ENCODE measurements around the gene FAM98A.
A peak's percentile ranks its signal among the peaks of the same experiment; 100 is the strongest.

Gene FAM98A

DNA sequence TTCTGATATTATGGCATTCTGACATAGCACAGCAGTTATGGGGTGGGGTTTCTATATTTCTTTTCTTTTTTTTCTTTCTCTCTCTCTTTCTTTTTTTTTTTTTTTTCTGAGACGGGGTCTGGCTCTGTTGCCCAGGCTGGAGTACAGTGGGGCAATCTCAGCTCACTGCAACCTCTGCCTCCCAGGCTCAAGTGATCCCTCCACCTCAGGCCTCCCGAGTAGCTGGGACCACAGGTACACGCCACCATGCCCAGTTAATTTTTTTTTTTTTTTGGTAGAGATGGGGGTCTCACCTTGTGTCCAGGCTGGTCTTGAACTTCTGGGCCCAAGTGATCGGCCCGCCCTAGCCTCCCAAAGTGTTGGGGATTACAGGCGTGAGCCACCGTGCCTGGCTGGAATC is 7.5 kb upstream of the FAM98A start:
- no peaks in the 10 kb centered on the region for H3K9me3 Mint-ChIP-seq (ENCODE audit: low read depth)
- no peak overlapping the region for H3K27ac Mint-ChIP-seq
- H3K27me3 Mint-ChIP-seq, result no peaks in the 10 kb centered on the region
- H3K36me3 Mint-ChIP-seq, result peaks cover 2% of the 10 kb centered on the region
- H3K4me3 Mint-ChIP-seq, result no peak overlapping the region
- H3K4me1 Mint-ChIP-seq (ENCODE audit: low read depth), result no peaks in the 10 kb centered on the region

DNA sequence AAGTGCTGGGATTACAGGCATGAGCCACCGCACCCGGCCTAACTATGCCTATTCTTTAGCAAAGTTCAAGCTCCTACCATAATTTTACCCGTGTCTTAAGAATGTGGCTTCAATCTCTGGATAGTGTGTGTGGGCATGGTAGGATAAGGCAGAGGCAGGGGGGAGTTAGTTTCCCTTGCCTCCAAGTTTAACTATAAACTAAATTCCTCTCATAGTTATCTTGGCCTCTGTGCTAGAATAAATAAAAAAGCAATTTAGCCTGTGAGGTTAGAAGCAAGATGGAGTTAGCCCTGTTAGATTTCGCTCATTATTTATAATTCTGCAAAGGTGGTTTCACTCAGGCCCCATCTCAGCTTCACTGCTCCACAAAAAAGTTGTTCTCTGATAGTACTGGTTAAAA is 7.0 kb upstream of the FAM98A start:
- Mint-ChIP-seq H3K27me3 (no peaks in the 10 kb centered on the region), H3K27ac (no peak overlapping the region), H3K4me3 (no peak overlapping the region), H3K9me3 (ENCODE audit: low read depth) (no peaks in the 10 kb centered on the region), H3K4me1 (ENCODE audit: low read depth) (no peaks in the 10 kb centered on the region), H3K36me3 (peaks cover 2% of the 10 kb centered on the region)

DNA sequence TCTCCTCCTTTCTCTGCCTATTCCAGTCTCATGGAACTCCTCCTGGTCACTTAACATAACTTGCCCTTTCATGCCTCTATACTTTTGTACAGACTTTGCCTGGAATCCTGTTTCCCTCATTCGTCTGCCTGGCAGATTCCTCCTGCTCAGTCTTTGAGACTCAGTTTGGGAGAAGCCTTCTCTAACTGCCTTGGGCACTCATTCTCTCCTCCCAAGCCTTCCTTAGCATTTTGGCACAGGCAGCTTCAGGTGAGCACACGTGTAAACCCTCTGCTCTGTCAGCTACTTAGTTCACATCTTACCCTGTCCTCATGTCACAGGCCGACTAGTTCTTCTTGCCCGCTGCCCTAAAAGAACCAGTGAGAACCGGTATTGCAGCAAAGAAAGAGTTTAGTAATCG is 6.0 kb upstream of the FAM98A start:
- H3K27me3 Mint-ChIP-seq, result no peaks in the 10 kb centered on the region
- no peak overlapping the region for H3K4me3 Mint-ChIP-seq
- no peak overlapping the region for H3K27ac Mint-ChIP-seq
- peaks cover 2% of the 10 kb centered on the region for H3K36me3 Mint-ChIP-seq
- no peaks in the 10 kb centered on the region for H3K9me3 Mint-ChIP-seq (ENCODE audit: low read depth)
- peaks cover under 1% of the 10 kb centered on the region for H3K4me1 Mint-ChIP-seq (ENCODE audit: low read depth)

DNA sequence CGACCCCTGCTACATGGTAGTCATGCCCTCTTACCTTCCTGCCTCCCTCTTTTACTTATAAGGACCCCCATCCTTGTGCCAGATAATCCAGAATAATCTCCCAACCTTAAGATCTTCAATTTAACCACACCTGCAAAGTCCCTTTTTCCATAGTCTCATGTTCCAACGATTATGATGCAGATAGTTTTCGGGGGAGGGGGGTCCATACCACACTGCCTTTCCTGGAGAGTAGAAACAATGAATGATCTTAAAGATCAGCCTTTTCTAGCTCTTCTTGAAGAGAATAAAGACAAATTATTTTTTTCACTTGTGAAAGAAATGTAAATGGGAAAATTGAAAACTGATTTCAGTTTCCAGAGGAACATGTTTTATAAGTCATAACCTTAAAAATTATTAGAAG is 4.3 kb upstream of the FAM98A start:
- Mint-ChIP-seq H3K27me3 (no peaks in the 10 kb centered on the region), H3K4me3 (no peak overlapping the region), H3K27ac (no peak overlapping the region), H3K4me1 (ENCODE audit: low read depth) (peaks cover 8% of the 10 kb centered on the region), H3K36me3 (peaks cover 2% of the 10 kb centered on the region), H3K9me3 (ENCODE audit: low read depth) (no peaks in the 10 kb centered on the region)

DNA sequence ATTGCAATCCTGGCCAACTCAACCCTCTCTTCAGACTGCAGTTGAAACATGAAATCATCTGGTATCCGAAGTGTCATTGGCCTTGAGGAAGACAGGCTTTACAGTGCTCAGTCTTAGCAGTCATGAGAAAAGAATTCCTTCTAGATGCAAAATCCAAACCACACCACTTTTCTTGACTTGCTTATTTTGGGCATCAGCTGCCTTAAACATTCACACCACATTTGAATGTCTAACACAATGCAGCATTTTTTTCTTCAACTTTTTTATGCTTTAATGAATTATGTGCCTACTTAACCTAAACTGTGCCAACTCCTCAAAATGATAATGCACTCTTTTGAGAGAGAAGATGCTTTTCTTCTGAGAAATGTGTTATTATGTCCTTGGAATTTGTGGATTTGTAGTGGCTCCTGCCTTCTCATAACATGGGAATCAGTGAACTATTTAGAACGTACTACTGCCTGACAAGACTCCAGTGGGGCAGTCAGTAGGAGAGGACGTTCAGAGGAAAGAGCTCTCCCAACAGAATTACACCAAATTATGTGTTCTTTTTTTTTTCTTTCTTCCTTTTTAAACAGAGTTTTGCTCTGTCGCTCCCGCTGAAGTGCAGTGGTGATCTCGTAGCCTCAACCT is 3.2 kb upstream of the FAM98A start:
- Mint-ChIP-seq H3K4me3 (no peak overlapping the region), H3K36me3 (peaks cover 2% of the 10 kb centered on the region), H3K4me1 (ENCODE audit: low read depth) (peaks cover 13% of the 10 kb centered on the region), H3K9me3 (ENCODE audit: low read depth) (no peaks in the 10 kb centered on the region), H3K27ac (no peak overlapping the region), H3K27me3 (no peaks in the 10 kb centered on the region)

DNA sequence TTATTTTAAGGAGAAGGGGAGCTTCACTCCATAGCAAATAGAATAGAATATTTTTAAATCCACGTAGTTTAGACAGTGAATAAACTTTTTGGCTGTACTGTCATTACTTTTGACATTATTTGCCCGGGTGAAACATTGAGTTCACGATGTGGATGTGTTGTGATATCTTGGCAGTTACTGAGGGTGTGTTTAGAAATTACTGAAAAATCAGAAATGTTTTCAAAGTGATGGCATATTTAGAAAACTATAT is 769 bp upstream of the FAM98A start:
- H3K9me3 Mint-ChIP-seq (ENCODE audit: low read depth), result no peaks in the 10 kb centered on the region
- peaks cover 25% of the 10 kb centered on the region for H3K4me1 Mint-ChIP-seq (ENCODE audit: low read depth)
- peak overlapping the region; percentile 99 for H3K4me3 Mint-ChIP-seq
- peak overlapping the region; percentile 98 for H3K27ac Mint-ChIP-seq
- H3K27me3 Mint-ChIP-seq, result no peaks in the 10 kb centered on the region
- no peaks in the 10 kb centered on the region for H3K36me3 Mint-ChIP-seq

DNA sequence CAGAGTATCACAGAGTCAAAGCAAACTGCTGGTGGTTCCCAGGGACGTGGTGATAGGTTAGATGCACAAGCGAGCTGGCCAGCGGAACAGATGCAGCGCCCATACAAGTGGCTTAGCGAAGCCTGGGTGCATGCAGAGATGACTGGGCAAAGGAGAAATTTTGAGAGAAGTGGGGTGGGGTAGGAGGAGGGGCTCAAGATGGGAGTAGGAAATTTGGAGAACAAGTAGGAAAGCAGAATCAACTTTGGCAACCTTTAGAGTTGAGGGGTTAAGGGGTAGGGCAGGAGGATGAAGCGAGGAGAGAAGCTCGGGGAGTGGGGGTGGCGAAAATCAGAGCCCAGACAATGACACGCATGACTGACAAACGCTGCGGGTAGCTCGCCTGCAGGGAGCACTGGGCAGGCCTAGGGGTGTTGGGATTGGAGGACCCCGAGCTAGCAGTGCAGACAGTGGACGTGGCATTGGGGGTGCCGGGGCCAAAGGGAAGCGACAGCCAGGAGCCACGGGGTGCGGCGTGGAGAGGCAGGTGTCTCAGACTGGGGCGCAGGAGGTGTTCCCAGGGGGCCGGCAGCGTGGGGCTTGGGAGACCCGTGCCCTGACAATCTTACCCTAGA is 431 bp downstream of the FAM98A start:
- Mint-ChIP-seq H3K27ac (peak overlapping the region; percentile 98), H3K9me3 (ENCODE audit: low read depth) (no peaks in the 10 kb centered on the region), H3K36me3 (peaks cover 3% of the 10 kb centered on the region), H3K4me1 (ENCODE audit: low read depth) (peaks cover 32% of the 10 kb centered on the region), H3K27me3 (no peaks in the 10 kb centered on the region), H3K4me3 (peak overlapping the region; percentile 99)

DNA sequence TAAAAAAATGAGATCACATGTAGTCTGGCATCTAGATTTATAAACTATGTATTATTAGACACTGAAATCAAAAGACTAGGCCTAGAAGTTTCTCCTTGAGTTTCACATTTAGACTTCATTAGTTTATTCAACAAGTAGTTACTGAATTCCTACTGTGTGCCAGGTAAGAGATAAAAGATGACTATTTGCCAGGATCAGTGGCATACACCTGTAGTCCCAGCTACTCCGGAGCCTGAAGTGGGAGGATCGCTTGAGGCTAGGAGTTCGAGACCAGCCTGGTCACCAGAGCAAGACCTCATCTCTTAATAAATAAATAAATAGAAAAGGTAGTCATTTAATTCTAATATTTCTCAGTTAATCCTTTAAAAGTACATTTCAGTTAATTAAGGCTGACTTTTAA is 2.1 kb downstream of the FAM98A start:
- H3K27ac Mint-ChIP-seq, result no peak overlapping the region
- H3K36me3 Mint-ChIP-seq, result peaks cover 5% of the 10 kb centered on the region
- H3K9me3 Mint-ChIP-seq (ENCODE audit: low read depth), result no peaks in the 10 kb centered on the region
- peak overlapping the region; percentile 99 for H3K4me3 Mint-ChIP-seq
- no peaks in the 10 kb centered on the region for H3K27me3 Mint-ChIP-seq
- peaks cover 43% of the 10 kb centered on the region for H3K4me1 Mint-ChIP-seq (ENCODE audit: low read depth)

DNA sequence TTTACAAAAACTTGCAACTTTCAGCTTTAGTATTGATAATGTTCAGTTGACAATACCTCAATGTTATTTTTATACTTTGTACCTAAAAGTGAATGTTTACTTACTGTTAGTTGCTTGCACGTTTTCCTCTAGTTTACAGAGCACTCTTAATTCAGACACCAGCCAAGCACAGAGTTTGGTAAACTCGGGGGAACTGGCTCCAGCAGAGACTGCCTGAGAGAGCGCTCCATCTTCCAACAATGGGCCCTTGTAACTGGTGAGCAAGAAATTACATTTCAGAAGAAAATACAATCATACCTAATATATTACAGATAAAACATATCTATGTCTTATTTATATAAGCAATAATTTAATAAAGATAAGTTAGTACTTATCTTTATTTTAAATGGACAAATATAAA is 3.7 kb downstream of the FAM98A start:
- Mint-ChIP-seq H3K27me3 (no peaks in the 10 kb centered on the region), H3K4me1 (ENCODE audit: low read depth) (peaks cover 49% of the 10 kb centered on the region), H3K9me3 (ENCODE audit: low read depth) (no peaks in the 10 kb centered on the region), H3K27ac (no peak overlapping the region), H3K36me3 (peaks cover 5% of the 10 kb centered on the region), H3K4me3 (no peak overlapping the region)

DNA sequence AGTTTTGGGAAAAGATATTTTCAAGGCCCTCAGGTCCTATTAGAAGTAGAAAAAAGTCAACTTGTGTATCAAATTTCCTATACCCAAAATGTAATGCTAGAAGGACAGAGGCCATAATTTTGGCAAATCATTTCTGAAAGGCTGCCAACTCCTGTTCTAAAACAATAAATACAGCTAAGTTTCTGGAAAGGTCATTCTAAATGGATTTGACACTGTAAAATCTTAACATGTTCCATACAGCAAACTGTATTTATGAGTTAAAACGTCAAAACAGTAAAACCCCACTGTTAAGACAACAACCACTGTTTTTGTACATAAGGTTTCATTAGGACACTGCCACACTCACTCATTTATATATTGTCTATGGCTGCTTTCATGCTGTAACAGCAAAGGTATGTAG is 9.7 kb downstream of the FAM98A start:
- H3K27ac Mint-ChIP-seq, result no peak overlapping the region
- peaks cover 24% of the 10 kb centered on the region for H3K4me1 Mint-ChIP-seq (ENCODE audit: low read depth)
- H3K27me3 Mint-ChIP-seq, result no peaks in the 10 kb centered on the region
- H3K9me3 Mint-ChIP-seq (ENCODE audit: low read depth), result no peaks in the 10 kb centered on the region
- peaks cover 5% of the 10 kb centered on the region for H3K36me3 Mint-ChIP-seq
- H3K4me3 Mint-ChIP-seq, result no peak overlapping the region

DNA sequence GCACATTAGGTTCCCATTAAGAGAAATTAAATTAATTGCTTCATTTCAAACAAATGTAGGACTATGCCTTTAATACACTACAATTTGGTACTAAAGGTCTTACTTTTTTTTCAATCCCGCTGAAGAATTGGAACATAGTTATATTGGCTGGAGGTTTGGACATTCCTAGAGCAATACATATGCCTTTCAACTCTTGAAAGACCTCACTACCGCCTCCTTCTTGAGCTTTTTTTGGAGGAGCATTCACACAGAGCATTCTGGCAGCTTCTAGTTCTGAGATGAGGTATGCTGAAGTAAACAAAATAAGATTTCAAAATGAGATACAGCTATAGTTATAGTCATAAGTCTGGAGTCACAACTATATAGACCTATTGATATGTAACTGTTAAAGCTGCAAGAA is 10.9 kb downstream of the FAM98A start:
- Mint-ChIP-seq H3K4me1 (ENCODE audit: low read depth) (peaks cover 18% of the 10 kb centered on the region), H3K27me3 (no peaks in the 10 kb centered on the region), H3K9me3 (ENCODE audit: low read depth) (no peaks in the 10 kb centered on the region), H3K4me3 (no peak overlapping the region), H3K36me3 (peaks cover 3% of the 10 kb centered on the region), H3K27ac (no peak overlapping the region)

DNA sequence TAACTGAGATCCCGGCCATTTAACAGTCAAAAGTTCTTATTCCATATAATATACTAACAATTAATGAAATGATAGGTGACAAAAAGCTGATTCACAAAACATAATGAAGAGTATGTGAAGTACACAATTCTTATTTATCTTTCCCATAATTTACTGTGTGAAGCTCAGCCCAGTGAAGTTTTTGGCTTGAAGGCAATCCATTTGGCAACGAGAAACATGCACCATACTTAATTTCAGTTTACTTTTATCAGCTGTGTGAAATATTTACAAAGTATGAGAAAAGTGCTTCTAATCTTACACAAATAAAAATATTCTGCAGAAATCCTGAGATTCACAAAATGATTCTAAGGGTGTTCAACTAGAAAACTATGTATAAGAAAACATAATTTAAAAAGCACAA is 12.3 kb downstream of the FAM98A start:
- peaks cover 20% of the 10 kb centered on the region for H3K4me1 Mint-ChIP-seq (ENCODE audit: low read depth)
- no peak overlapping the region for H3K27ac Mint-ChIP-seq
- H3K27me3 Mint-ChIP-seq, result no peaks in the 10 kb centered on the region
- H3K4me3 Mint-ChIP-seq, result no peak overlapping the region
- H3K36me3 Mint-ChIP-seq, result no peaks in the 10 kb centered on the region
- no peaks in the 10 kb centered on the region for H3K9me3 Mint-ChIP-seq (ENCODE audit: low read depth)

DNA sequence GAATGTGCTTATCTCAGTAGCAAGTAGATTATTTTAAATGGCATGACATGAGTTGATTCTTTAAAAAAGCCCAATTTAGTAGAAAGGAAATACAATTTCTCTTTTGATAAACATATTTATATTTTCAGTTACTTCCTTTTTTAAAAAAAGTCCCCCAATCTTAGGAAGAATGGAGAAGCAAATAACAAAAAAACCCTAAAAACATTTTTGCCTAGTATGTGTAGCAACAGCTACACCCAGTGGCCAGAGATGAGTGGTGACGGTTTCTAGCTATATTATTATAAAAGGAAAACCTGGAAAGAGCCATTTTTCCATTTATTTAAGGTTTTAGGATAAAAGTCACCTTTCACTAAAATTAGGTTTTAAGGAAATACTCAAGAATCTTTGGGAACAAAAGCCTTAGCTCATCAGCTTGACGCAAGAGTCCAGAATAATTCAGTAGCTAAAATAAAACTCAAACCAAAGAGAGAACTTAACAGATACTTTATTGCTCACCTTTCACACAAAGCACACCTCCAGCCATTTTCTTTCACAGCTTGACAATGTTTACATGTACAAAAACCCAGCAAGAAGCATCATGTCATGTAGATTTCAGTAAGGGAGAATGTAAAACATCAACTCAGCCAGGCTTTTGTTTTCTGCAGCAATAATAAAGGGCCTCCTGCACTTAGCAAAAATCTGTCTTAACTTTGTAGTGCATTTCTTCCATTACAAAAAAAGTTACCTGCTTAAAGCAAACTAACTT is 15.7 kb downstream of the FAM98A start:
- peak overlapping the region; percentile 50 for H3K27ac Mint-ChIP-seq
- peaks cover 17% of the 10 kb centered on the region for H3K4me1 Mint-ChIP-seq (ENCODE audit: low read depth)
- H3K27me3 Mint-ChIP-seq, result no peaks in the 10 kb centered on the region
- H3K36me3 Mint-ChIP-seq, result peaks cover 2% of the 10 kb centered on the region
- H3K4me3 Mint-ChIP-seq, result no peak overlapping the region
- no peaks in the 10 kb centered on the region for H3K9me3 Mint-ChIP-seq (ENCODE audit: low read depth)

DNA sequence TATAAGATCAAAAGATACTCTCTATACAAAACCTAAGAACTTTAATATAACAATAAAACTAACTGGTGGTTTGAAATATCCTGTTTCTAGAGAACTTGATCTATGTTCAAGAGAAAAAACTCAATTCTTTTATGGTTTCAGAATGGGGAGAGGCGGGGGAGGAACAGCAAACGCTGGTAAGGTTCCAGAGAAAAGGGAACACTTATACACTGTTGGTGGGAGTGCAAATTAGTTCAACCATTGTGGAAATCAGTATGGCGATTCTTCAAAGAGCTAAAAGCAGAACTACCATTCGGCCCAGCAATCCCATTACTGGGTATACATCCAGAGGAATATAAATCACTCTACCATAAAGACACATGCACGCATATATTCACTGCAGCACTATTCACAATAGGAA is 17.2 kb downstream of the FAM98A start:
- no peaks in the 10 kb centered on the region for H3K27me3 Mint-ChIP-seq
- peaks cover 17% of the 10 kb centered on the region for H3K4me1 Mint-ChIP-seq (ENCODE audit: low read depth)
- peaks cover 2% of the 10 kb centered on the region for H3K36me3 Mint-ChIP-seq
- no peak overlapping the region for H3K4me3 Mint-ChIP-seq
- no peaks in the 10 kb centered on the region for H3K9me3 Mint-ChIP-seq (ENCODE audit: low read depth)
- H3K27ac Mint-ChIP-seq, result peak overlapping the region; percentile 13

DNA sequence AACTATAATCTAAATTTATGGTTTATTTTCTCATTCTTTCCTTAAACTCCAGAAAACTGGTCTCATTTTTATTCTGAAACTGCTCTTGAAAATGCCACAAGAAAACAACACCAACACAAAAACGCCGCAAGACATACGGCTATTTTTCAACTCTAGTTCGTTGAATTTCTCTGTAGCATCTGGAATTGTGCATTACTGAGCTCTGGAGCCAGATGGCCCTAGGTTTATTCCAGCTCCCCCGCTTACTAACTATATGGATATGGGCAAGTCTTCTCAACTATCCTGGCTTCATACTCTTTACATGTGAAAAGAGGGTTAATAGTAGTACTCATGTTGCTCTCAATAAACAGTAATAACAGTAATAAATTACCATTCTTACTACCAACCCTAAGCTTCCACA is 19.9 kb downstream of the FAM98A start:
- H3K36me3 Mint-ChIP-seq, result peaks cover 2% of the 10 kb centered on the region
- no peak overlapping the region for H3K27ac Mint-ChIP-seq
- no peak overlapping the region for H3K4me3 Mint-ChIP-seq
- peaks cover 17% of the 10 kb centered on the region for H3K4me1 Mint-ChIP-seq (ENCODE audit: low read depth)
- H3K27me3 Mint-ChIP-seq, result no peaks in the 10 kb centered on the region
- H3K9me3 Mint-ChIP-seq (ENCODE audit: low read depth), result no peaks in the 10 kb centered on the region

DNA sequence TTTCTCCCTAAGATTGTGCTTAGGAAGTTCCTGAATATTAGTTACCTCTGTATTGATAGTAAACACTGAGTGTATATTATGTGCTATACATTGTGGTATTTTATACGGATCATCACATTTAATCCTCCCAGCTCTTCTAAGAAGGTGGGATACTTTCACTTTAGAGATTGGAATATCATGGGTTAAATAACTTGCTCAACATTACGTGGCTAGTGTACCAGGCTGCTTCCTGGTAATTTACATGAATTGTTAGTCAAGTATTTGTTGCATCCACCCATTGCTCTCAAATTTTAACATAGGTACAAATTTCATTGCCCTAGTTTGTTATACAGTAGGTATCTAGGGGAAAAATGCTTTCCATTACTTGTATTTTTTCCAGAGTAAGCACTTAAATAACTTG is 21.4 kb downstream of the FAM98A start:
- H3K27ac Mint-ChIP-seq, result no peak overlapping the region
- H3K4me3 Mint-ChIP-seq, result no peak overlapping the region
- peaks cover 15% of the 10 kb centered on the region for H3K4me1 Mint-ChIP-seq (ENCODE audit: low read depth)
- no peaks in the 10 kb centered on the region for H3K9me3 Mint-ChIP-seq (ENCODE audit: low read depth)
- peaks cover 2% of the 10 kb centered on the region for H3K36me3 Mint-ChIP-seq
- no peaks in the 10 kb centered on the region for H3K27me3 Mint-ChIP-seq

Data from activated naive CD8-positive, alpha-beta T cell (primary cell).